ENCODE measurements around the gene ERBIN.

DNA sequence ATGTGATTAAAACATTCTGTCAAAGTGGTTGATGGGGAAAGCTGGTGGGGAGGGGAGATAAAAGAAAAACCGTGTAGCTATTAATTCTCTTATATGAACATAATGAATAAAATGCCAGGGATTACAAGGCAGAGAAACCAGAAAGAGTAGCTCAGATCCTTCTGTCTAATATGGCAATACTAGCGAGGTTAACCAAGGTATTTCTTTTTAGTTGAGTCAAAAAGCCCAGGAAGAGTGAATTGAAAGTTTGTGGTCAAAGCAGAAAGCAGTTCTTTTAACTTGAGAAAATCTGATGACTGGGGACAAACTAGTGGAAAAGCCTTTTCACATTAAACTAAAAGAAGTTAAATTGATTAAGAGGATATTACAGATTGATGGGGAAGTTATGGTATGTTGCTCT is 76.0 kb downstream of the ERBIN start:
- TF ChIP-seq, protein P1, sequence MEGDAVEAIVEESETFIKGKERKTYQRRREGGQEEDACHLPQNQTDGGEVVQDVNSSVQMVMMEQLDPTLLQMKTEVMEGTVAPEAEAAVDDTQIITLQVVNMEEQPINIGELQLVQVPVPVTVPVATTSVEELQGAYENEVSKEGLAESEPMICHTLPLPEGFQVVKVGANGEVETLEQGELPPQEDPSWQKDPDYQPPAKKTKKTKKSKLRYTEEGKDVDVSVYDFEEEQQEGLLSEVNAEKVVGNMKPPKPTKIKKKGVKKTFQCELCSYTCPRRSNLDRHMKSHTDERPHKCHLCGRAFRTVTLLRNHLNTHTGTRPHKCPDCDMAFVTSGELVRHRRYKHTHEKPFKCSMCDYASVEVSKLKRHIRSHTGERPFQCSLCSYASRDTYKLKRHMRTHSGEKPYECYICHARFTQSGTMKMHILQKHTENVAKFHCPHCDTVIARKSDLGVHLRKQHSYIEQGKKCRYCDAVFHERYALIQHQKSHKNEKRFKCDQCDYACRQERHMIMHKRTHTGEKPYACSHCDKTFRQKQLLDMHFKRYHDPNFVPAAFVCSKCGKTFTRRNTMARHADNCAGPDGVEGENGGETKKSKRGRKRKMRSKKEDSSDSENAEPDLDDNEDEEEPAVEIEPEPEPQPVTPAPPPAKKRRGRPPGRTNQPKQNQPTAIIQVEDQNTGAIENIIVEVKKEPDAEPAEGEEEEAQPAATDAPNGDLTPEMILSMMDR (conservative IDR thresholded peaks at IDR 0.05) = no peak
- no peak for TF ChIP-seq EZH2 (IDR thresholded peaks at IDR 0.05; ENCODE audit: low read depth)

Data from PC-9 (cell line).